GM18511 (cell line): ENCODE results near the gene RCOR1.
"Not testable (repeated sequence)": the region's sequence is repeated elsewhere in the genome, so short reads cannot be mapped to it uniquely, and the experiment has no call there.

Source experiments
- ATAC-seq: cut with Tn5 transposase; IDR thresholded peaks from one replicate; pipeline ENCODE4 v1.9.1; 2021; ENCODE audit warnings: mild to moderate bottlenecking, moderate library complexity; ENCODE audit not compliant: unreplicated experiment

The RCOR1 gene

GRCh38 chr14:102739190-102739469, 146.7 kb downstream of the RCOR1 start:
- ATAC-seq = no peak

- ATAC-seq = no peak
Measured at GRCh38 chr14:102746634-102747438, 154.4 kb downstream of the RCOR1 start.

- ATAC-seq = no peak
Measured at GRCh38 chr14:102748806-102749205, 156.4 kb downstream of the RCOR1 start.

- no peak for ATAC-seq
Measured at GRCh38 chr14:102749393-102750305, 157.2 kb downstream of the RCOR1 start.

GRCh38 chr14:102750376-102750775, 157.9 kb downstream of the RCOR1 start:
- ATAC-seq = no peak

GRCh38 chr14:102751088-102751487, 158.6 kb downstream of the RCOR1 start:
- ATAC-seq = no peak

GRCh38 chr14:102752239-102752847, 159.9 kb downstream of the RCOR1 start:
- no peak for ATAC-seq

GRCh38 chr14:102754370-102755262, 162.2 kb downstream of the RCOR1 start:
- ATAC-seq = peak; percentile 58

GRCh38 chr14:102757646-102758045, 165.2 kb downstream of the RCOR1 start:
- ATAC-seq = no peak

GRCh38 chr14:102758087-102758486, 165.6 kb downstream of the RCOR1 start:
- ATAC-seq = no peak

GRCh38 chr14:102759456-102760187, 167.2 kb downstream of the RCOR1 start:
- ATAC-seq = no peak

GRCh38 chr14:102760496-102761193, 168.2 kb downstream of the RCOR1 start:
- no peak for ATAC-seq

GRCh38 chr14:102761206-102761605, 168.8 kb downstream of the RCOR1 start:
- ATAC-seq = no peak

- ATAC-seq = peak; percentile 66
Measured at GRCh38 chr14:102764220-102764671, 171.8 kb downstream of the RCOR1 start.

- ATAC-seq = not testable (repeated sequence)
Measured at GRCh38 chr14:102765770-102766169, 173.3 kb downstream of the RCOR1 start.

GRCh38 chr14:102768223-102769048, 176.0 kb downstream of the RCOR1 start:
- ATAC-seq = peak; percentile 51

GRCh38 chr14:102769049-102769327, 176.5 kb downstream of the RCOR1 start:
- ATAC-seq = no peak
